Heart right ventricle (tissue), 16 donors: ENCODE data around the gene JUNB. TPM values are rescaled to one million over a fixed set of nuclear protein-coding genes. Genes with fewer than 3 reads are reported as not detected.

Experiments used
- ATAC-seq, 8 donors: fragments of 200-7000 bp; cut with Tn5 transposase; one replicate each; pipeline ENCODE4 v1.9.1; 2020; ENCODE audit warnings: mild to moderate bottlenecking in 8 of 8, moderate library complexity in 8 of 8, moderate number of reproducible peaks in 1 of 8
- DNase-seq, 2 donors: peaks; one replicate each; pipeline ENCODE4 v3.0.0-alpha.2; 2020
- H3K27ac ChIP-seq, 10 donors: fragments of 200-600 bp; sonication (generic) in 2 of 10; one replicate each; pipeline versions ENCODE4 v1.5.0 to v1.8.0; 2020 to 2022; ENCODE audit warnings: mild to moderate bottlenecking in 3 of 10
- H3K27me3 ChIP-seq, 7 donors: fragments of 200-600 bp; one replicate each; pipeline ENCODE4 v1.8.0; 2021 to 2022; ENCODE audit warnings: mild to moderate bottlenecking in 2 of 7
- H3K36me3 ChIP-seq, 9 donors: fragments of 200-600 bp; sonication (generic) in 1 of 9; one replicate each; pipeline versions ENCODE4 v1.5.0 to v1.8.0; 2020 to 2022; ENCODE audit warnings: mild to moderate bottlenecking in 2 of 9
- H3K4me1 ChIP-seq, 9 donors: fragments of 200-600 bp; sonication (generic) in 1 of 9; one replicate each; pipeline versions ENCODE4 v1.5.0 to v1.8.0; 2020 to 2022; ENCODE audit warnings: mild to moderate bottlenecking in 4 of 9
- H3K4me3 ChIP-seq, 10 donors: fragments of 200-600 bp; sonication (generic) in 2 of 10; one replicate each; pipeline versions ENCODE4 v1.5.0 to v1.8.0; 2020 to 2022; ENCODE audit warnings: mild to moderate bottlenecking in 7 of 10, moderate library complexity in 2 of 10
- H3K9me3 ChIP-seq, 11 donors: fragments of 200-600 bp in 10 of 11; sonication (generic) in 2 of 11; one replicate each; pipeline versions ENCODE4 v1.5.0 to v1.8.0; 2013 to 2022; ENCODE audit warnings: mild to moderate bottlenecking in 2 of 11, control low read depth in 1 of 11, moderate library complexity in 1 of 11
- WGBS, 2 donors: extraction: QIAGEN DNeasy Blood & Tissue Kit; methylation state at CpG; one replicate each; pipeline ENCODE4 v1.1.7; 2013; ENCODE audit warnings: inconsistent platforms in 1 of 2; 5-methylcytosine and 5-hydroxymethylcytosine counted together
- intact Hi-C, 10 donors: fragments of 100-400 bp; cut with DNase I; formaldehyde crosslinking; loops; one replicate each; pipeline versions ENCODE4 v1.11.1 to v1.14.2; 2022
- polyA plus RNA-seq, 2 donors: library from polyadenylated mRNA; stranded (reverse); fragments of 200-250 nt; gene quantifications; one replicate each; pipeline ENCODE4 v1.2.3, GENCODE V29; 2013
- total RNA-seq, 10 donors: library from RNA; stranded (reverse); fragmentation: NEBNext Ultra II Directional in 3 of 10; extraction: Animal tissue kit (Norgen Biotek cat#: 25700) in 3 of 10; gene quantifications; one replicate each; pipeline versions ENCODE4 v1.2.1 to v1.2.4, GENCODE V29; 2021 to 2023
- TF ChIP-seq, protein P1 (sequence below), 9 donors: fragments of 200-600 bp; sonication (generic) in 2 of 9; IDR thresholded peaks; one replicate each; pipeline versions ENCODE4 v1.5.0 to v1.8.0; 2021 to 2022; ENCODE audit warnings: antibody characterized with exemption in 9 of 9, mild to moderate bottlenecking in 5 of 9, moderate library complexity in 1 of 9
- donor health status: Arrhythmogenic right ventricular cardiomyopathy.
- donor health status: ischemic (EF 13 %, LVEDD 7.1; RV severe dilation, severe dysfunction).
- donor health status: healthy with polysubstance abuse.
- donor health status: DM: no; HTN: yes; CAD: no.
- donor health status: DM: no; HTN: no; CAD: no.
- donor health status: ischemic (EF 25% LVEDD 6.9; RV normal size, moderate dysfunction).
- donor health status: ischemic (EF 25% LVEDD 5.7; RV mildly dilated, moderate dysfunction).
- donor health status: healthy.
- donor health status: DM: yes; HTN: yes; CAD: no.
- donor health status: Ischemic cardiomyopathy.
- donor health status: ischemic (EF 35%, LVEDD 5.7; RV mildly dilated, moderate dysfunction).
- donor health status: nonischemic (EF 11% LVEDD 7.7; RV severe dilation, severe dysfunction).
- donor health status: DM: yes; HTN: yes; CAD: no.
- donor health status: PGD.
- donor health status: ischemic (EF 29% LVEDD 5.4; RV normal size, mild dysfunction).
- donor health status: nonischemic (EF 23%, LVEDD 6.1; RV moderate dilation, normal function).

Gene JUNB
- total and polyA plus RNA-seq, 12 donors = 22.4 to 247 (median 65.7) TPM

DNA sequence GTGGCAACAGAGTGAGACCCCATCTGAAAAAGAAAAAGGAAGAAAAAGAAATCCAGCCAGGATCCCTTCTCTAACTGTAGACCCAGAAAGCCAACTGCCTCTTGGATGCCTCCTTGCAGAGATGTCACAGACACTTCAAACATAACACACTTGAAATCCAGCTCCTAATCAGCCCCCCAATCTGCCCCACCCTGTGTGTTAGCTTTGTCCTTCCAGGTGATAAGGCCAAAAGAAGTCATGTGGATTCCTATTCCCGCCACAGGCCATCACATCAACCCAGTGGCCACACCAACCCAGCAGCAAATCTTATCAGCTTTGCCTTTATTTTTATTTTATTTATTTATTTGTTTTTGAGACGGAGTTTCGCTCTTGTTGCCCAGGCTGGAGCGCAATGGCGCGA lies 31.6 kb upstream of the JUNB start:
- 86 to 93% methylated on average over 6 of the region's 6 CpGs for WGBS, 2 donors
- intact Hi-C loops = loop anchor here in 8 of 10 donors (2.0 to 5.0 kb wide), 4 partner anchors 38 to 88 kb away; no protein-coding TSS in a partner anchor
- TF ChIP-seq, protein P1, sequence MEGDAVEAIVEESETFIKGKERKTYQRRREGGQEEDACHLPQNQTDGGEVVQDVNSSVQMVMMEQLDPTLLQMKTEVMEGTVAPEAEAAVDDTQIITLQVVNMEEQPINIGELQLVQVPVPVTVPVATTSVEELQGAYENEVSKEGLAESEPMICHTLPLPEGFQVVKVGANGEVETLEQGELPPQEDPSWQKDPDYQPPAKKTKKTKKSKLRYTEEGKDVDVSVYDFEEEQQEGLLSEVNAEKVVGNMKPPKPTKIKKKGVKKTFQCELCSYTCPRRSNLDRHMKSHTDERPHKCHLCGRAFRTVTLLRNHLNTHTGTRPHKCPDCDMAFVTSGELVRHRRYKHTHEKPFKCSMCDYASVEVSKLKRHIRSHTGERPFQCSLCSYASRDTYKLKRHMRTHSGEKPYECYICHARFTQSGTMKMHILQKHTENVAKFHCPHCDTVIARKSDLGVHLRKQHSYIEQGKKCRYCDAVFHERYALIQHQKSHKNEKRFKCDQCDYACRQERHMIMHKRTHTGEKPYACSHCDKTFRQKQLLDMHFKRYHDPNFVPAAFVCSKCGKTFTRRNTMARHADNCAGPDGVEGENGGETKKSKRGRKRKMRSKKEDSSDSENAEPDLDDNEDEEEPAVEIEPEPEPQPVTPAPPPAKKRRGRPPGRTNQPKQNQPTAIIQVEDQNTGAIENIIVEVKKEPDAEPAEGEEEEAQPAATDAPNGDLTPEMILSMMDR (IDR thresholded peaks at IDR 0.05) = no peak

DNA sequence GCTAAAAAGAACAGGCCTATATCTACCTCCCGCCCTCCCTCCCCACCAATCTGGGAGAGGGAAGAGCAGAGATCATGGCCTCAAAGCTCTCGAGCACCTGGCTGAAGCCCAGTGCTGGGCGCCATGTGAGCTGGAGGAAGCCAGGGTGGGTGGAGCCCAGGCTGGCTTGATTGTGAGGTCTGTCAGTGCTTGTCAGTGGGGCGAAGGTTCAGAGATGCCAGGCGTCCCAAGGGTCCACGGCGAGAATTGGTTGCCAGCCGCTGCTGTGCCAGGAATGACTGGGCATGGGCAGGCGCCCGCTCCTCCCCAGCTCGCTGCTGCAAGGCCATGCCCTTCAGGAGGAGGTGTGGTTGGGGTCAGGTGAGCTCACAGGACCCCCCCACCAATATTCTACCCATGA lies 28.2 kb upstream of the JUNB start:
- Histone ChIP-seq H3K9me3 (no peaks in the 10 kb centered on the region), H3K27ac (peak overlapping the region; percentile 63 to 91 (median 80)), H3K4me3 (no peak overlapping the region), H3K4me1 (peaks cover 0 to 36% (median 4%) of the 10 kb centered on the region in 9 donors), H3K27me3 (no peaks in the 10 kb centered on the region), H3K36me3 (peaks cover 0 to 69% (median 15%) of the 10 kb centered on the region in 9 donors)
- peak; percentile 72 for DNase-seq
- TF ChIP-seq, protein P1 (IDR thresholded peaks at IDR 0.05) = no peak
- WGBS, 2 donors = 67 to 69% methylated on average over 11 of the region's 11 CpGs
- ATAC-seq = peak; percentile 66 to 94 (median 80)
- intact Hi-C loops = loop anchor here in 7 of 10 donors (5.0 kb wide), 2 partner anchors 34 to 84 kb away; no protein-coding TSS in a partner anchor

More for the DNA sequence above, 31.6 kb upstream of the JUNB start:
- H3K4me1 ChIP-seq = peaks cover 0 to 44% (median 12%) of the 10 kb centered on the region in 9 donors
- ATAC-seq = no peak
- H3K27me3 ChIP-seq = peaks cover 0 to 2% (median 0%) of the 10 kb centered on the region in 7 donors
- H3K4me3 ChIP-seq = no peak overlapping the region
- H3K27ac ChIP-seq = no peak overlapping the region
- DNase-seq = no peak
- no peaks in the 10 kb centered on the region for H3K9me3 ChIP-seq
- peaks cover 0 to 35% (median 10%) of the 10 kb centered on the region in 9 donors for H3K36me3 ChIP-seq

DNA sequence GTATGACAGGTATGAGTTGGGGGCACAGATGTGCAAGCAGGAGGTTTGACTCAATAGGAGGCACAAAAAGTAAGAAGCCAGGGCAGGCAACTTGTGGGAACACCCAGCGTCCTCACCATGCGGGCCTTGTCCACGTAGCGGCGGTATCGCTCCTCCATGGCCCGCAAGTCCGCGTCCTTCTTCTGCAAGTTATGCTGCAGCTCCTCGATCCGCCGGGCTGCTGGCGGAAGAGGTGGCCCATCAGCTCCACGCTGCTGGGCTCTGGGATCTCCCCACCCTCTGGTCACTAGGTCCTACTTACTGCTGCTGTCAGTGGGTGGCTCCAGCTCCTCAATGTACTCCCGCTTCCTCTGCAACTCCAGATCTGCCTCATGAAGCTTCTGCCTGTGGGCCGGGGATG lies 26.6 kb upstream of the JUNB start:
- Histone ChIP-seq H3K27ac (peak overlapping the region in 1 of 10 donors; percentile 1), H3K4me1 (peaks cover 0 to 35% (median 4%) of the 10 kb centered on the region in 9 donors), H3K27me3 (no peaks in the 10 kb centered on the region), H3K4me3 (no peak overlapping the region), H3K36me3 (peaks cover 0 to 84% (median 15%) of the 10 kb centered on the region in 9 donors), H3K9me3 (no peaks in the 10 kb centered on the region)
- intact Hi-C loops = loop anchor here (5.0 kb wide), 4 partner anchors 33 to 83 kb away; partner anchors contain the start of genes PRDX2 (in 2 of the 10) and THSD8 (in 2 of the 10)
- DNase-seq = no peak
- no peak for ATAC-seq
- 96 to 98% methylated on average over 16 of the region's 16 CpGs for WGBS, 2 donors
- TF ChIP-seq, protein P1 (IDR thresholded peaks at IDR 0.05) = no peak

DNA sequence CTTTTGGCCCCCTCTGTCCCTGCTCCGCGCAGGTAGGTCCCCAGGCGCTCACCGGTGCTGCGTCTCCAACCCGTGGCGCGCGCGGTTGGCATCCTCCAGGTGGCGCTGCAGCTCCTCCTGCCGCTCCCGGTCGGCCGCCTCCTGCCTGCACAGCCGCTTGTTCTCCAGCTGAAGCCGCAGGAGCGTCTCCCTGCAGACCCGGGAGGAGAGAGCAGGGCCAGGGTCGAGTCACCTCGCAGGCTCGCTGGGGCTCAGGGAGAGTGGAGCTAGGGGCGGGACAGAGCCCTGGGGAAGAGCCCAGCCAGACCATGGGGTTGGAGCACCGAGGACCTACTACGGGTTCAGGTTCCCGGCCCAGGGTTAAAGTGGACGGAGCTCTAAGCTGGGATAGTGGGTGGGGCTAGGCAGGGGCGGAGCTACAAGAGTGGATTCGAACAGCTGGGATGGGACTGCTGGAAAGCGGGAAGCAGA lies 25.2 kb upstream of the JUNB start:
- H3K9me3 ChIP-seq = no peaks in the 10 kb centered on the region

More for the DNA sequence above, 25.2 kb upstream of the JUNB start:
- Histone ChIP-seq H3K27ac (peak overlapping the region in 9 of 10 donors; percentile 31 to 83 (median 53)), H3K4me1 (peaks cover 0 to 39% (median 4%) of the 10 kb centered on the region in 9 donors), H3K27me3 (no peaks in the 10 kb centered on the region), H3K36me3 (peaks cover 0 to 98% (median 15%) of the 10 kb centered on the region in 9 donors), H3K4me3 (peak overlapping the region in 7 of 10 donors; percentile 28 to 59 (median 44))
- DNase-seq (peak; percentile 85 to 91), ATAC-seq (peak in 7 of 8 donors; percentile 67 to 90 (median 77))
- TF ChIP-seq, protein P1 (IDR thresholded peaks at IDR 0.05) = peak in 7 of 9 donors; percentile 71 to 99 (median 88)
- intact Hi-C loops = loop anchor here in 4 of 10 donors (5.0 kb wide), 3 partner anchors 36 to 81 kb away; partner anchors contain the start of genes PRDX2 (in 2 of the 4) and THSD8 (in 2 of the 4)
- WGBS, 2 donors = 23 to 38% methylated on average over 30 of the region's 30 CpGs
